ENCODE data around the gene TRIM7.

The TRIM7 gene

DNA sequence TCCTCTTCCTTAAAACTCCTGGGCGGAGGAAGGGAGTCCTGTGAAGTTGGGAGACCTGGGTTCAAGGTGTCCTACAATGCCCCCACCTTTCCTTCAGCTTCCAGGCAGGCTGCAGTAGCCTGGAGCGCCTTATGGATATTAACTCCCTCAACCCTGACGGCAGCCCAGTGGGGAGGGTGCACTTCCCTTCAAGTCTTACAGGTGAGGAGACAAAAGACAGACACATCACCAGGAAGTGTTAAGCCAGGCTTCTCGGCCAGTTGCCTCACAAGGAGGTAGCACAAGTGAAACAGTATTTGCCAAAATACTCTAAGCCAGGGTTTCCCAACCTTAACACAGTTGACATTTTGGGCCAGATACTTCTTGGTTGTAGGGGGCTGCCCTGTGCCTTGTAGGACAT is 4.2 kb downstream of the TRIM7 start:
- TF ChIP-seq ZFX (IDR thresholded peaks at IDR 0.05; ENCODE audit: borderline replicate concordance) = no peak
- TF ChIP-seq, protein P1, sequence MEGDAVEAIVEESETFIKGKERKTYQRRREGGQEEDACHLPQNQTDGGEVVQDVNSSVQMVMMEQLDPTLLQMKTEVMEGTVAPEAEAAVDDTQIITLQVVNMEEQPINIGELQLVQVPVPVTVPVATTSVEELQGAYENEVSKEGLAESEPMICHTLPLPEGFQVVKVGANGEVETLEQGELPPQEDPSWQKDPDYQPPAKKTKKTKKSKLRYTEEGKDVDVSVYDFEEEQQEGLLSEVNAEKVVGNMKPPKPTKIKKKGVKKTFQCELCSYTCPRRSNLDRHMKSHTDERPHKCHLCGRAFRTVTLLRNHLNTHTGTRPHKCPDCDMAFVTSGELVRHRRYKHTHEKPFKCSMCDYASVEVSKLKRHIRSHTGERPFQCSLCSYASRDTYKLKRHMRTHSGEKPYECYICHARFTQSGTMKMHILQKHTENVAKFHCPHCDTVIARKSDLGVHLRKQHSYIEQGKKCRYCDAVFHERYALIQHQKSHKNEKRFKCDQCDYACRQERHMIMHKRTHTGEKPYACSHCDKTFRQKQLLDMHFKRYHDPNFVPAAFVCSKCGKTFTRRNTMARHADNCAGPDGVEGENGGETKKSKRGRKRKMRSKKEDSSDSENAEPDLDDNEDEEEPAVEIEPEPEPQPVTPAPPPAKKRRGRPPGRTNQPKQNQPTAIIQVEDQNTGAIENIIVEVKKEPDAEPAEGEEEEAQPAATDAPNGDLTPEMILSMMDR (IDR thresholded peaks at IDR 0.05) = no peak

DNA sequence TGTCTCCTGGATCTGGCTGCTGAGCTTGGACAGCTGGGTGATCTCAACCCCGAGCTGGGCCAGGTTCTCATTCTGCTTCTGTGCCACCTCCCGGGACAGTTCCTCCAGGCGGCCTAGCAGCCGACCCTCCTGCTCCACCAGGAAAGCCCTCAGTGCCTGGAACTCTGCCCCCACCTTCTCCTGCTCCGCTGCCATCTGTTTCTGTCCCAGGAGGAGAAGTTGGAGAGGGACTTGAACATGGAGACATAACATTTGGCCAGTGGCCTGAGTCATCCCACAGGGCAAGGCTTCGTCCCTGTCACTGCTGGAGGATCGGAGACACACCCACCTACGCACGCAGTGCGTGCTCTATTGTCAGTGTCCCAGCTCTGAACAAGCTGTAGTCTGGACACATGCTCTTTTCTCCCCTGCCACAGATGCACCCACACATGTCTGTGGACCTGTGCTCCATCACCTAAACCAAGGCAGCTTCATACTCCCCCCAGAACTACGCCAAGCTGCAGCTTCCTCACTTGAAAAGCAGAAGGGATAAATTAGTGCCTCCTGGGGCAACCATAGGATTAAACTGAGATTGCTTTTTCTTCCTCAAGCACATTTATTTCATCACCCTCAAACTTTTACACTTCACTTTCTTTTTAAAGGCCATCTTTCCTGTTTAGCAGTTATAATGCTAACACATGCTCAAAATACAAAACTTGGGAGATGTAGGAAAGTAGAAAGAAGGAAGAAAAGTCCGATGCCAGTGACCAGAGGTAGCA is 4.9 kb downstream of the TRIM7 start:
- H3K27ac ChIP-seq = no peak overlapping the region
- TF ChIP-seq ZFX (IDR thresholded peaks at IDR 0.05; ENCODE audit: borderline replicate concordance) = no peak
- TF ChIP-seq, protein P1 (IDR thresholded peaks at IDR 0.05) = no peak

More for the DNA sequence above, 4.2 kb downstream of the TRIM7 start:
- H3K27ac ChIP-seq = no peak overlapping the region

DNA sequence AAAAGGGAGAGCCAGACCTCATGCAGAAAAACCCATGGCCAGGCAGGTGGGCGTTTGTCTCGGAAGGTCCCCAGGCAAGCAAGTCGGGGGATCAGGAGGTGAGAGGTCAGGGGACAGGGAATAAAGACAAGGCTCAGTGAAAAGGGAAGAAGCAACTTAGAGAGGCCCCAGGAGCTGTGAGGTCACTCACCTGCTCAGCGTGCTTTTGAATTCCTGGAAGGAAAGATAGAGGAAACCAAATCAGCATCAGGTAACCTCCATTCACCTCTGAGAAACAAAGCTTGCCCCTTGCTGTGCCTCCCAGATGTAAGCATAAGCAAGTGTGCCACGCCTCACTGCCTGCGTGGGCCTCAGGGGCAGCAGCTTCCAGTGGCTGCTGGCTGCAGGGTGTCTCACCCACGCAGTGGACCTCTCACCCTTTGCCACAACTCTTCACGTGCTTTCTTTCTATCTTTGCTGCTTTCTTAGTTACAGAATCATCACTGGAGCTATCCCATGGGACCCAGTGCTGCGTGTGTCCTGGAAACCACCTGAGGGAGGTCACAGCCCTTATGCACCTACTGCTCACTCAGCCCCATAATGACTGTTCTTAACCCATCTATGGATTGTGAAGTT is 6.0 kb downstream of the TRIM7 start:
- no peak for TF ChIP-seq ZFX (IDR thresholded peaks at IDR 0.05; ENCODE audit: borderline replicate concordance)
- TF ChIP-seq, protein P1 (IDR thresholded peaks at IDR 0.05) = no peak
- H3K27ac ChIP-seq = no peak overlapping the region

DNA sequence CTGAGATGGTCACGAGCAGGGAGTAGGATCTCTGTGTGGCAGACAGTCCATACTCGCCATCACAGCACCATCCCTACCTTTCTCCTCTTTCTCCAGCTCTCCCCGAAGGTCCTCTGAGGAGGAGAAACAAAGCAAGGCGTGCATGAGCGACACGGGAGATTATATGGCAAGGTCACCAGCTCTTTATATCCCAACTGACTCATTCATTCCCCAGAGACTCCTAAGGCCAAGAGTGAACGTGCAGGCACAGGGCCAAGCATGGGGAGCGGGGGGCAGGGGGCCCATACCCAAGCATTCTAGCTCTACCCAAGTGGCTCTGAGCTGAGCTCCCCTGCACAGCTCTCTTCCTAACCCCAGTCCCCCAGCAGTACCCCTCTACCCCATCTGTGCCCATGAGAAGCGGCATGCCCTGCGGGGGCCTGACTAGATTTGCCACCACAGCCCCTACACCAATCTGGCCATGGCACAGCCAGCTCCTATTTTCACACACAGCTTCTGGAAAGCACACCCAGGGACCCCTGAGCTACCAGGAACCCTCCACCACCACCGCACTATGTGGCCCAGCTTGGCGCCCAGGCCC is 6.8 kb downstream of the TRIM7 start:
- no peak for TF ChIP-seq ZFX (IDR thresholded peaks at IDR 0.05; ENCODE audit: borderline replicate concordance)
- TF ChIP-seq, protein P1 (IDR thresholded peaks at IDR 0.05) = no peak
- H3K27ac ChIP-seq = no peak overlapping the region

DNA sequence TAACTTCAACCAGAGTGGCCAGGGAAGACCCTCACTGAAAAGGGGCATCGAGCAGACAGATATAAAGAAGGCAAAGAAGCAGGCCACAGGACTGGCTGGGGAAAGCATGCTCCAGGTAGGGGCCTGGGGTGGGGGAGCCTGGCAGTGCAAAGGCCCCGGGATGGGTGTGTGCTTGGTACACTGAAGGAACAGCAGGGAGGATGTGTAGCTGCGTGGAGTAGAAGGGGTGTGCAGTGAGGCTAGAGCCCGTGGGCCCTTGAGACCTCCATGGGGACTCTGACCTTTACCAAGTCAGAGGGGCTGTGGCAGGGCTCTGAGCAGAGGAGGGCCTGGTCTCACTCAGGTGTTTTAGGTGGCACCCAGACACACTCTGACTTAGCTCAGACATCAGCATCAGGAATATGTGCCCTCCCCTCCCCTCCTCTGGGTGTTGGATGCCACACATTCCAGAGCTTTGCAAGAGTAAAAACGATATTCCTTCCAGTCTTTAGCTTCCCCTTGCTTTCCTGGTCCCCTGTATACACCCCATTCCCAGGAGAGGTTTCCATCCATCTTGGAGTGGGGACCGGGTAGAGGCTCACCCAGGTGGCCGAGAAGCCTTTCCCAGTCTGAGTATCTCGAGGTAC is 7.6 kb downstream of the TRIM7 start:
- TF ChIP-seq ZFX (IDR thresholded peaks at IDR 0.05; ENCODE audit: borderline replicate concordance) = no peak
- TF ChIP-seq, protein P1 (IDR thresholded peaks at IDR 0.05) = no peak

DNA sequence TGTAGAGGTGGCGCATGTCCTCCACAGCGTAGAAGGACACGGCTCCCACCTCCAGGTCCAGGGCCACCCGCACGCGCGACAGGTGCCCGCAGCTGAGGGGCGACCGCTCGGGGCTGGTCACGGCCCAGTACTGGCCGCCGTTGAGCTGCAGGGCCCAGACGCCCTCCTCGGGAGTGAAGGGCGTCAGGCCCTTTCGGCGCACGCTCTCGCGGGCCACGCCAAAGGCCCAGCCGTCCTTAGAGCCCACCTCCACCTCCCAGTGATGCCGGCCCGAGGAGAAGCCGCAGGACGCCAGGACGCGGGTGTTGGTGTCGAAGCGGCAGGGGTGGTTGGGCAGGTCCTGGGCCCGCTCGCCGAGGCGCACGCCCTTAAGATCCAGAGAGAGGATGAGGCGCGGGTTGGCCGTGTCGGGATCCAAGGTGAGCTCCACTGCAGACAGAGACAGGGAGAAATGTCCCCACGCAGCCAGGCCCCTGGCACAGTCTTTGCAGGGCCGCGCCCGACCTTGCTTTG is 9.7 kb downstream of the TRIM7 start:
- TF ChIP-seq, protein P1 (IDR thresholded peaks at IDR 0.05) = no peak
- TF ChIP-seq ZFX (IDR thresholded peaks at IDR 0.05; ENCODE audit: borderline replicate concordance) = no peak
- H3K27ac ChIP-seq = no peak overlapping the region

More for the DNA sequence above, 7.6 kb downstream of the TRIM7 start:
- no peak overlapping the region for H3K27ac ChIP-seq
